Thyroid gland (tissue), 4 donors: ENCODE results near the gene SMC3. TPM values are rescaled to one million over a fixed set of nuclear protein-coding genes. Genes with fewer than 3 reads are reported as not detected.

Experiments used
- DNase-seq, 2 donors: peaks; one replicate each; pipeline ENCODE4 v3.0.0-alpha.2; 2019
- H3K27ac ChIP-seq, 3 donors: fragments of 200-600 bp; sonication (generic); 1 replicate in 2 of 3; 2 replicates in 1 of 3; pipeline ENCODE4 v1.5.1; 2016 to 2019; ENCODE audit warnings: mild to moderate bottlenecking in 1 of 3, moderate library complexity in 1 of 3
- H3K27me3 ChIP-seq: fragments of 200-600 bp; sonication (generic); one replicate; pipeline ENCODE4 v1.5.1; 2019
- H3K36me3 ChIP-seq, 2 donors: fragments of 200-600 bp; sonication (generic); one replicate each; pipeline ENCODE4 v1.5.1; 2016 to 2019
- H3K4me1 ChIP-seq, 2 donors: fragments of 200-600 bp; sonication (generic); one replicate each; pipeline ENCODE4 v1.5.1; 2017 to 2019
- H3K4me3 ChIP-seq, 3 donors: fragments of 200-600 bp; sonication (generic); replicated peaks in 1 of 3; 1 replicate in 2 of 3; 2 replicates in 1 of 3; pipeline ENCODE4 v1.5.1; 2016; ENCODE audit warnings: mild to moderate bottlenecking in 1 of 3
- H3K9me3 ChIP-seq: fragments of 200-600 bp; sonication (generic); one replicate; pipeline ENCODE4 v1.5.1; 2017
- CTCF ChIP-seq, 6 experiments: fragments of 200-600 bp in 3 of 6; fragments of 450-650 bp in 3 of 6; sonication (generic) in 3 of 6; IDR thresholded peaks; one replicate each; pipeline ENCODE4 v1.5.1; 2016 to 2019; ENCODE audit warnings: antibody characterized with exemption in 6 of 6, mild to moderate bottlenecking in 2 of 6, inconsistent platforms in 1 of 6, moderate library complexity in 1 of 6
- POLR2A ChIP-seq, 2 donors: fragments of 450-650 bp; IDR thresholded peaks; one replicate each; pipeline ENCODE4 v1.6.1; 2017; ENCODE audit warnings: antibody characterized with exemption in 2 of 2, mild to moderate bottlenecking in 2 of 2, moderate library complexity in 1 of 2
- WGBS, 2 donors: methylation state at CpG; one replicate each; pipeline ENCODE4 v1.1.5; 2017; 5-methylcytosine and 5-hydroxymethylcytosine counted together
- intact Hi-C: fragments of 100-400 bp; cut with DNase I; formaldehyde crosslinking; loops from one replicate; pipeline ENCODE4 v1.15.1; 2023
- total RNA-seq, 4 donors: library from RNA; depleted of rRNA; stranded (reverse); fragments of >200 nt; gene quantifications; one replicate each; pipeline ENCODE4 v1.2.3, GENCODE V29; 2016

Gene SMC3
- total RNA-seq, 4 donors from 2014 or later, result 28.5 to 38.2 (median 30.8) TPM

GRCh38 chr10:110553905-110554304 is 13.6 kb upstream of the SMC3 start:
- no peaks in the 10 kb centered on the region for H3K27me3 ChIP-seq
- no peaks in the 10 kb centered on the region for H3K4me1 ChIP-seq
- no peak overlapping the region for H3K27ac ChIP-seq
- DNase-seq, result no peak
- no peaks in the 10 kb centered on the region for H3K36me3 ChIP-seq
- H3K9me3 ChIP-seq, result no peaks in the 10 kb centered on the region
- WGBS, 2 donors, result 41 to 60% methylated on average over 2 of the region's 2 CpGs
- intact Hi-C loops, result no loop called here
- no peak overlapping the region for H3K4me3 ChIP-seq
- TF ChIP-seq POLR2A (IDR thresholded peaks at IDR 0.05), result no peak
- TF ChIP-seq CTCF (IDR thresholded peaks at IDR 0.05), result no peak

DNA sequence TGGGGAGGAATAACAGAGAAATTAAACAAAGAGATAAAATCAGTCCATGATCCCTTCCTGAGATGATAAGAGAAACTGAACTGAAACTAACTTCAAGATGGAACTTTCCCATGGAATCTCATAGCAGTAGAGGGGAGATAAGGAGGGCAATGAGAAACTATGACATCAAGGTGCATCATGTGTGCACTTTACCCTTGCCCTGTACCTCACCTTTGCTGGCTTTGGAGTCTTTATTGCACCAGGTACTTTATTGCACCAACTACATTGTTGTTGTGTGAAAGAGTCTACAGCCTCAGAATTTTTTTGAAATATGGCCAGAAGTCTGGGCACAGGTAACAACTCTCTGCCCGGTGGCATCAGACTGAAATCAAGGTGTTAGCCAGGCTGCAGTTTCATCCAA is 11.2 kb upstream of the SMC3 start:
- no peaks in the 10 kb centered on the region for H3K36me3 ChIP-seq
- no peak for TF ChIP-seq CTCF (IDR thresholded peaks at IDR 0.05)
- TF ChIP-seq POLR2A (IDR thresholded peaks at IDR 0.05), result no peak
- no peak overlapping the region for H3K4me3 ChIP-seq
- 100% methylated on average over 1 of the region's 1 CpG for WGBS, 2 donors
- intact Hi-C loops, result no loop called here
- H3K27ac ChIP-seq, result no peak overlapping the region
- H3K9me3 ChIP-seq, result no peaks in the 10 kb centered on the region
- H3K4me1 ChIP-seq, result no peaks in the 10 kb centered on the region
- H3K27me3 ChIP-seq, result no peaks in the 10 kb centered on the region
- DNase-seq, result no peak

GRCh38 chr10:110556969-110557601 is 10.4 kb upstream of the SMC3 start:
- 50 to 55% methylated on average over 9 of the region's 9 CpGs for WGBS, 2 donors
- peak; percentile 24 to 32 for DNase-seq
- H3K36me3 ChIP-seq, result no peaks in the 10 kb centered on the region

GRCh38 chr10:110558041-110558440 is 9.5 kb upstream of the SMC3 start:
- intact Hi-C loops, result no loop called here
- TF ChIP-seq POLR2A (IDR thresholded peaks at IDR 0.05), result no peak
- 79 to 80% methylated on average over 3 of the region's 3 CpGs for WGBS, 2 donors
- no peak overlapping the region for H3K4me3 ChIP-seq
- H3K27ac ChIP-seq, result no peak overlapping the region
- no peaks in the 10 kb centered on the region for H3K4me1 ChIP-seq
- no peaks in the 10 kb centered on the region for H3K9me3 ChIP-seq
- no peaks in the 10 kb centered on the region for H3K27me3 ChIP-seq
- H3K36me3 ChIP-seq, result no peaks in the 10 kb centered on the region
- DNase-seq, result no peak

More at GRCh38 chr10:110556969-110557601, 10.4 kb upstream of the SMC3 start:
- TF ChIP-seq CTCF (IDR thresholded peaks at IDR 0.05) (peak in 5 of 6 experiments; percentile 9 to 60 (median 28)), POLR2A (IDR thresholded peaks at IDR 0.05) (no peak)
- Histone ChIP-seq H3K27me3 (no peaks in the 10 kb centered on the region), H3K4me1 (no peaks in the 10 kb centered on the region), H3K9me3 (no peaks in the 10 kb centered on the region), H3K4me3 (no peak overlapping the region), H3K27ac (no peak overlapping the region)
- intact Hi-C loops, result no loop called here

DNA sequence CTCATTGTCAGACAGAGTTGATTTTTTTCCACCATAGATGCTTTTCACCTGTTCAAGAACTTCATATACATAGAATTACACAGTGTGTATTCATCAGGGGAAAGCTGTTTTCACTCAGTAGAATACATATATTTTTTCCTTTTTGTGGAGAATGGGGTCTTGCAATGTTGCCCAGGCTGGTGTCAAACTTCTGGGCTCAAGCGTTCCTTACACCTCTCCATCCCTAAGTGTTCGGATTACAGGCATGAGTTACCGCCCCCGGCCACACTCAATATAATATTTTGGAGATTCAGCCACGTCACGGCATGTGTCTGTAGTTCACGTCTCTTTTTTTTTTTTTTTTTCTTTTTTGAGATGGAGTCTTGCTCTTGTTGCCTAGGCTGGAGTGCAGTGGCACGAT is 7.5 kb upstream of the SMC3 start:
- 95 to 96% methylated on average over 8 of the region's 8 CpGs for WGBS, 2 donors
- TF ChIP-seq CTCF (IDR thresholded peaks at IDR 0.05) (no peak), POLR2A (IDR thresholded peaks at IDR 0.05) (no peak)
- Histone ChIP-seq H3K36me3 (no peaks in the 10 kb centered on the region), H3K27ac (no peak overlapping the region), H3K9me3 (no peaks in the 10 kb centered on the region), H3K27me3 (no peaks in the 10 kb centered on the region), H3K4me3 (no peak overlapping the region), H3K4me1 (no peaks in the 10 kb centered on the region)
- intact Hi-C loops, result no loop called here
- DNase-seq, result no peak
